HepG2 (cell line): Measurements from ENCODE around the gene GGCT. TPM values are rescaled to one million over a fixed set of nuclear protein-coding genes. Genes with fewer than 3 reads are reported as not detected.

Experiments
- DMAP1 ChIP-seq: IDR thresholded peaks from 2 replicates; pipeline ENCODE4 v1.6.1; 2016
- ERF ChIP-seq: IDR thresholded peaks from 2 replicates; pipeline ENCODE4 v1.6.1; 2018; ENCODE audit warnings: missing biosample characterization, missing genetic modification reagents
- GABPA ChIP-seq, 2 experiments: IDR thresholded peaks; 2 replicates each; pipeline ENCODE4 v1.6.1; 2011 to 2016; ENCODE audit warnings: low read depth in 2 of 2, low read length in 1 of 2, missing biosample characterization in 1 of 2, missing genetic modification characterization in 1 of 2
- GTF3A ChIP-seq: sonication (generic); formaldehyde crosslinking; conservative IDR thresholded peaks from 2 replicates; pipeline ENCODE4 v1.4.0; 2020; ENCODE audit warnings: mild to moderate bottlenecking, missing genetic modification reagents
- SOX13 ChIP-seq, 3 experiments: fragments of 450-650 bp in 1 of 3; sonication (generic) in 1 of 3; formaldehyde crosslinking in 1 of 3; IDR thresholded peaks in 2 of 3; conservative IDR thresholded peaks in 1 of 3; 2 replicates each; pipeline versions ENCODE4 v1.5.0 to v1.6.1; 2016 to 2020; ENCODE audit warnings: antibody characterized with exemption in 1 of 3, mild to moderate bottlenecking in 1 of 3, missing compliant biosample characterization in 1 of 3, missing genetic modification reagents in 1 of 3, moderate library complexity in 1 of 3
- SP4 ChIP-seq: sonication (generic); formaldehyde crosslinking; IDR thresholded peaks from 2 replicates; pipeline ENCODE4 v1.8.1; 2023; ENCODE audit warnings: mild to moderate bottlenecking, missing genetic modification reagents
- TEAD2 ChIP-seq: sonication (generic); formaldehyde crosslinking; IDR thresholded peaks from 2 replicates; pipeline ENCODE4 v1.9.0; 2021; ENCODE audit warnings: missing genetic modification reagents
- THAP11 ChIP-seq: IDR thresholded peaks from 2 replicates; pipeline ENCODE4 v1.6.1; 2016; ENCODE audit warnings: missing biosample characterization, missing genetic modification reagents
- ZBTB20 ChIP-seq: sonication (generic); formaldehyde crosslinking; IDR thresholded peaks from 2 replicates; pipeline ENCODE4 v1.8.1; 2023; ENCODE audit warnings: missing genetic modification reagents, low read depth, mild to moderate bottlenecking, borderline replicate concordance
- ZFP36 ChIP-seq: fragments of 150-350 bp; IDR thresholded peaks from 2 replicates; pipeline ENCODE4 v1.6.1; 2018; ENCODE audit warnings: borderline replicate concordance, low read length, low read depth; ENCODE audit not compliant: partially characterized antibody
- ZFX ChIP-seq: sonication (generic); formaldehyde crosslinking; IDR thresholded peaks from 2 replicates; pipeline ENCODE4 v1.4.0; 2020; ENCODE audit warnings: mild to moderate bottlenecking, low read depth, missing genetic modification reagents, moderate library complexity
- ZFY ChIP-seq: sonication (generic); formaldehyde crosslinking; IDR thresholded peaks from 2 replicates; pipeline ENCODE4 v1.4.0; 2020; ENCODE audit warnings: missing genetic modification reagents
- ZNF343 ChIP-seq: sonication (generic); formaldehyde crosslinking; IDR thresholded peaks from 2 replicates; pipeline ENCODE4 v1.4.0; 2020; ENCODE audit warnings: mild to moderate bottlenecking, missing genetic modification reagents
- polyA plus RNA-seq, 8 experiments: library from polyadenylated mRNA; depleted of rRNA in 3 of 8; stranded (reverse) in 7 of 8; unstranded in 1 of 8; fragments of >200 nt; fragmentation: Illumina TruSeq in 4 of 8; extraction: Trizol in 4 of 8; gene quantifications; 2 replicates each; pipeline versions ENCODE4 v1.2.1 to v1.2.3, GENCODE V29; 2011 to 2016; ENCODE audit warnings: low read depth in 4 of 8, missing spikeins in 1 of 8, mixed read lengths in 1 of 8; ENCODE audit not compliant: insufficient read depth in 1 of 8
- total RNA-seq, 5 experiments: library from RNA; depleted of rRNA; stranded (reverse); fragments of >200 nt; fragmentation: Illumina TruSeq; extraction: Trizol; gene quantifications; 2 replicates each; pipeline ENCODE4 v1.2.3, GENCODE V29; 2016; ENCODE audit warnings: low read depth in 1 of 5
- TF ChIP-seq, protein P1 (sequence below): sonication (generic); formaldehyde crosslinking; IDR thresholded peaks from 2 replicates; pipeline ENCODE4 v1.9.0; 2021; ENCODE audit warnings: missing genetic modification reagents, mild to moderate bottlenecking, borderline replicate concordance
- TF ChIP-seq, protein P2 (sequence below): IDR thresholded peaks from 2 replicates; pipeline ENCODE4 v1.6.1; 2016
- TF ChIP-seq, protein P3 (sequence below): IDR thresholded peaks from 2 replicates; pipeline ENCODE4 v1.6.1; 2016; ENCODE audit warnings: missing biosample characterization, missing genetic modification reagents, low read depth

Gene GGCT
- total and polyA plus RNA-seq, 2 of the 13 experiments (the other 11 are each of a cell fraction or from before 2014, with no cell fraction given): 19.5 to 78.3 TPM

DNA sequence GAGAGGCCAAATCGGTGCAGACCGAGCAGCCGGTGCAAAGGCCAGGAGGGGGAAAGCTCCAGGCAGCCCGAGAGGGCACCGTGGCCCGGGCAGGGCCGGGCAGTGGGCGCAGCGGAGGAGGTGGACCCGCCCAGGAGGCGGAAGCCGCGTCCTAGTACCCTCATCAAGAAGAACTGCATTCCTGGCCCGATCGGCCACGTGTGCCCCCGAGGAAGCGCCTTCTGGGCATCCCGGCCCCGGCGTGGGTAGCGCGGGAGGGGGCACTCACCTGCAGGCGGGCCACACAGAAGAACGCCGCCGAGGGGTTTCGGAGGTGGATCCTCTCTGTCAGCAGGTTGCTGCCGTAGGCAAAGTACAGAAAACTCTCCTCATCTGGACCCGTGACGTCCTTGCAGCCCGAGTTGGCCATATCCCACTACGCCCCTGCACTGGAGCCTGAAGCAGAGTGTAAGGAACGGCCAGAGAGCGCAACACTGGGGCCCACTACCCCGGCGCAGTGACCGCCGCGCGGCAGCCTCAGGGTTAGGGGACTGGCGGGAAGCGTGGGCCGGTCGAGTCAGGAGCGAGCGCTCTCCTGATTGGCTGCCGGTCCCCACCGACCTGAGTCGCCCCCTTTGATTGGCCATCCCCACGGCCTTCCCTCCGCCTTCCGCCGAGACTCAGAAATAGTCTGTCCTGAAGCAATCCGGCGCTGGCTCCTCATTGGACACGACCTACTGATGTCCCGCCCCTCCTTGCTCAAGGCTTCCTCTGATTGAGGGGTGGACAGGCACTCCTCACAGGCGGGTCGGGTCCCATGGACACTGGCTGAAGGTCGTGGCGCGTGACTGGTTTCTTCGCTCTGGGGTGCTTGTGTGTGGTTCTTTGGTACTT, at the start of gene GGCT (continued):
- TF ChIP-seq, protein P1, sequence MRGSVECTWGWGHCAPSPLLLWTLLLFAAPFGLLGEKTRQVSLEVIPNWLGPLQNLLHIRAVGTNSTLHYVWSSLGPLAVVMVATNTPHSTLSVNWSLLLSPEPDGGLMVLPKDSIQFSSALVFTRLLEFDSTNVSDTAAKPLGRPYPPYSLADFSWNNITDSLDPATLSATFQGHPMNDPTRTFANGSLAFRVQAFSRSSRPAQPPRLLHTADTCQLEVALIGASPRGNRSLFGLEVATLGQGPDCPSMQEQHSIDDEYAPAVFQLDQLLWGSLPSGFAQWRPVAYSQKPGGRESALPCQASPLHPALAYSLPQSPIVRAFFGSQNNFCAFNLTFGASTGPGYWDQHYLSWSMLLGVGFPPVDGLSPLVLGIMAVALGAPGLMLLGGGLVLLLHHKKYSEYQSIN (CRISPR knock-in tag): no peak
- TF ChIP-seq ERF (CRISPR knock-in tag) (peak; percentile 19), DMAP1 (CRISPR knock-in tag) (peak; percentile 92), ZFP36 (no peak), TEAD2 (CRISPR knock-in tag) (0 out of 2 replicates have a peak, but pooled peaks have one; percentile 56), ZFX (peak; percentile 87), GTF3A (0 out of 2 replicates have a peak, but pooled peaks have one; percentile 45), SP4 (peak; percentile 64; the same call in 1 of the 2 replicates), ZFY (CRISPR knock-in tag) (peak; percentile 89), SOX13 (IDR thresholded peaks at IDR 0.05) (no peak), SOX13 (CRISPR knock-in tag; conservative IDR thresholded peaks at IDR 0.05 in 1 of 2, IDR thresholded peaks at IDR 0.05 in 1 of 2) (peak in 1 of 2 experiments; percentile 31; a peak in 2 of 4 replicates), GABPA (IDR thresholded peaks at IDR 0.05; ENCODE audit: low read depth, low read length) (peak; percentile 47; the same call in 1 of the 2 replicates), GABPA (CRISPR knock-in tag; IDR thresholded peaks at IDR 0.05; ENCODE audit: low read depth) (peak; percentile 82), ZBTB20 (CRISPR knock-in tag) (peak; percentile 67; the same call in 1 of the 2 replicates), THAP11 (CRISPR knock-in tag) (peak; percentile 71), ZNF343 (CRISPR knock-in tag) (0 out of 2 replicates have a peak, but pooled peaks have one; percentile 42)
- TF ChIP-seq, protein P2, sequence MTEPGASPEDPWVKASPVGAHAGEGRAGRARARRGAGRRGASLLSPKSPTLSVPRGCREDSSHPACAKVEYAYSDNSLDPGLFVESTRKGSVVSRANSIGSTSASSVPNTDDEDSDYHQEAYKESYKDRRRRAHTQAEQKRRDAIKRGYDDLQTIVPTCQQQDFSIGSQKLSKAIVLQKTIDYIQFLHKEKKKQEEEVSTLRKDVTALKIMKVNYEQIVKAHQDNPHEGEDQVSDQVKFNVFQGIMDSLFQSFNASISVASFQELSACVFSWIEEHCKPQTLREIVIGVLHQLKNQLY: 0 out of 2 replicates have a peak, but pooled peaks have one; percentile 15
- TF ChIP-seq, protein P3, sequence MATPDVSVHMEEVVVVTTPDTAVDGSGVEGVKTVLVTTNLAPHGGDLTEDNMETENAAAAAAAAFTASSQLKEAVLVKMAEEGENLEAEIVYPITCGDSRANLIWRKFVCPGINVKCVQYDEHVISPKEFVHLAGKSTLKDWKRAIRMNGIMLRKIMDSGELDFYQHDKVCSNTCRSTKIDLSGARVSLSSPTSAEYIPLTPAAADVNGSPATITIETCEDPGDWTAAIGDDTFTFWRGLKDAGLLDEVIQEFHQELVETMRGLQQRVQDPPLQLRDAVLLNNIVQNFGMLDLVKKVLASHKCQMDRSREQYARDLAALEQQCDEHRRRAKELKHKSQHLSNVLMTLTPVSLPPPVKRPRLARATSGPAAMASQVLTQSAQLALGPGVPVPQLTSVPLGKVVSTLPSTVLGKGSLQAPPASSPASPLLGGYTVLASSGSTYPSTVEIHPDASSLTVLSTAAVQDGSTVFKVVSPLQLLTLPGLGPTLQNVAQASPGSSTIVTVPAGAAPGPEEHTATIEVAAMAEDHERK (CRISPR knock-in tag): no peak
- TF ChIP-seq, all 625 proteins: peak for 248
